Prostate gland (tissue), 2 donors: ENCODE results near the gene SGCG. TPM values are rescaled to one million over a fixed set of nuclear protein-coding genes. Genes with fewer than 3 reads are reported as not detected.

ENCODE experiments used
- DNase-seq: peaks from one replicate; pipeline ENCODE4 v3.0.0-alpha.2; 2019; ENCODE audit warnings: low spot score
- H3K27ac ChIP-seq, 2 donors: fragments of 200-600 bp; sonication (generic); 2 replicates each; pipeline ENCODE4 v1.5.1; 2017 to 2019
- H3K27me3 ChIP-seq: fragments of 200-600 bp; sonication (generic); replicated peaks from 2 replicates; pipeline ENCODE4 v1.5.1; 2019; ENCODE audit not compliant: insufficient read depth
- H3K36me3 ChIP-seq, 2 donors: fragments of 200-600 bp; sonication (generic); 1 replicate in 1 of 2; 2 replicates in 1 of 2; pipeline versions ENCODE4 v1.5.1 to v1.8.1; 2017 to 2019
- H3K4me1 ChIP-seq: fragments of 200-600 bp; sonication (generic); replicated peaks from 2 replicates; pipeline ENCODE4 v1.5.1; 2019
- H3K4me3 ChIP-seq, 2 donors: fragments of 200-600 bp; sonication (generic); 2 replicates each; pipeline ENCODE4 v1.5.1; 2017 to 2019
- H3K9me3 ChIP-seq: fragments of 200-600 bp; sonication (generic); 2 replicates; pipeline ENCODE4 v1.5.1; 2017
- POLR2A ChIP-seq: fragments of 450-650 bp; IDR thresholded peaks from one replicate; pipeline ENCODE4 v1.6.1; 2016; ENCODE audit warnings: antibody characterized with exemption, mild to moderate bottlenecking
- POLR2AphosphoS5 ChIP-seq: sonication (generic); formaldehyde crosslinking; IDR thresholded peaks from one replicate; pipeline ENCODE4 v1.6.1; 2017; ENCODE audit warnings: antibody characterized with exemption
- WGBS: methylation state at CpG from one replicate; pipeline ENCODE4 v1.1.5; 2018; 5-methylcytosine and 5-hydroxymethylcytosine counted together
- intact Hi-C: fragments of 100-400 bp; cut with DNase I; formaldehyde crosslinking; loops from one replicate; pipeline ENCODE4 v1.14.2; 2022
- total RNA-seq, 2 donors: library from RNA; depleted of rRNA; stranded (reverse); fragments of >200 nt; gene quantifications; one replicate each; pipeline ENCODE4 v1.1.0, GENCODE V29; 2016
- TF ChIP-seq, protein P1 (sequence below), 4 experiments: fragments of 200-600 bp in 2 of 4; fragments of 450-650 bp in 2 of 4; sonication (generic) in 2 of 4; IDR thresholded peaks; 1 replicate in 3 of 4; 2 replicates in 1 of 4; pipeline ENCODE4 v1.5.1; 2016 to 2019; ENCODE audit warnings: antibody characterized with exemption in 4 of 4, mild to moderate bottlenecking in 2 of 4, moderate library complexity in 2 of 4

The SGCG gene
- total RNA-seq, 2 donors from 2014 or later = 1.3 to 1.9 TPM

DNA sequence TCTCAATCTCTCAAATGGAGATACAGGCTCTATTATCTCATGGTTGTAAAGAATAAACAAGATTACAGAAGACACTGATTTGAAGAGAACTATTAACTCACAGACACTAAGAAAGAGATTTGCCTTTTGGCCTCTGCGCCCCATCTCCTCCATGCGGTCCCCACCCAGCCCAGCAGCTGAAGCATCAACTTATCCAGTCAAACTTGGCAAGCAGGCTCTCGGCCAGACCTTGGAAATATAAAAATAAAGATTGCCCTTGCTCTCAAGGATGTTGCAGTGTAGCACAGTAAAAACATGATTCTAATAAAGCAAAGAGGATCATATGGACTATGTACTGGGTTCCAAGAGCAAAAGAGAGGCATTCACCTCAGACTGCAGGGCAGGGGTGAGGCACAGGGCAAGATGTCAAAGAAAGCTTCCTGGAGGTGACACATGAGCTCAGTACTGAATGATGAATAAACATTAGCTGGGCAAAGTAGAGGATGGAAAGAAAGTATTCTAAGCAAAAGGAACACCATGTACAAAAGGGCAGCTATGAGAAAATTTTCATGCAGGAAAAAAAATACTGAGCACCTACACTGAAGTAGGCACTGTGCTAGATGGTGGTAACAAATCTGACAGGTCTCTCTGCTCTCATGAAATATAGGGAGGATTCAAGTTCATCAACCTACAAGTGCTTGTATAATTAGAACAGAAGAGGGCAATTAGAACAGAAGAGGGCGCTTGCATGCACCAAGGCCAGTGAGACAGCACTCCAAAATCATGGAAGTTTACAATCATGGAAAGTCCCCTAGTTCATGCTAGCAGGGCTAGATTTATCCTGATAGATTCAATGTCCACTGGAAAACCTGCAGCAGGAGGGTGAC, 167.7 kb downstream of the SGCG start:
- no peaks in the 10 kb centered on the region for H3K4me1 ChIP-seq
- intact Hi-C loops = no loop called here
- H3K27ac ChIP-seq = no peak overlapping the region
- 88% methylated on average over 4 of the region's 4 CpGs for WGBS
- no peaks in the 10 kb centered on the region for H3K9me3 ChIP-seq
- no peak overlapping the region for H3K4me3 ChIP-seq
- TF ChIP-seq, protein P1, sequence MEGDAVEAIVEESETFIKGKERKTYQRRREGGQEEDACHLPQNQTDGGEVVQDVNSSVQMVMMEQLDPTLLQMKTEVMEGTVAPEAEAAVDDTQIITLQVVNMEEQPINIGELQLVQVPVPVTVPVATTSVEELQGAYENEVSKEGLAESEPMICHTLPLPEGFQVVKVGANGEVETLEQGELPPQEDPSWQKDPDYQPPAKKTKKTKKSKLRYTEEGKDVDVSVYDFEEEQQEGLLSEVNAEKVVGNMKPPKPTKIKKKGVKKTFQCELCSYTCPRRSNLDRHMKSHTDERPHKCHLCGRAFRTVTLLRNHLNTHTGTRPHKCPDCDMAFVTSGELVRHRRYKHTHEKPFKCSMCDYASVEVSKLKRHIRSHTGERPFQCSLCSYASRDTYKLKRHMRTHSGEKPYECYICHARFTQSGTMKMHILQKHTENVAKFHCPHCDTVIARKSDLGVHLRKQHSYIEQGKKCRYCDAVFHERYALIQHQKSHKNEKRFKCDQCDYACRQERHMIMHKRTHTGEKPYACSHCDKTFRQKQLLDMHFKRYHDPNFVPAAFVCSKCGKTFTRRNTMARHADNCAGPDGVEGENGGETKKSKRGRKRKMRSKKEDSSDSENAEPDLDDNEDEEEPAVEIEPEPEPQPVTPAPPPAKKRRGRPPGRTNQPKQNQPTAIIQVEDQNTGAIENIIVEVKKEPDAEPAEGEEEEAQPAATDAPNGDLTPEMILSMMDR (IDR thresholded peaks at IDR 0.05) = no peak
- TF ChIP-seq POLR2AphosphoS5 = peak; percentile 5
- H3K36me3 ChIP-seq = no peaks in the 10 kb centered on the region
- DNase-seq = no peak
- no peaks in the 10 kb centered on the region for H3K27me3 ChIP-seq

DNA sequence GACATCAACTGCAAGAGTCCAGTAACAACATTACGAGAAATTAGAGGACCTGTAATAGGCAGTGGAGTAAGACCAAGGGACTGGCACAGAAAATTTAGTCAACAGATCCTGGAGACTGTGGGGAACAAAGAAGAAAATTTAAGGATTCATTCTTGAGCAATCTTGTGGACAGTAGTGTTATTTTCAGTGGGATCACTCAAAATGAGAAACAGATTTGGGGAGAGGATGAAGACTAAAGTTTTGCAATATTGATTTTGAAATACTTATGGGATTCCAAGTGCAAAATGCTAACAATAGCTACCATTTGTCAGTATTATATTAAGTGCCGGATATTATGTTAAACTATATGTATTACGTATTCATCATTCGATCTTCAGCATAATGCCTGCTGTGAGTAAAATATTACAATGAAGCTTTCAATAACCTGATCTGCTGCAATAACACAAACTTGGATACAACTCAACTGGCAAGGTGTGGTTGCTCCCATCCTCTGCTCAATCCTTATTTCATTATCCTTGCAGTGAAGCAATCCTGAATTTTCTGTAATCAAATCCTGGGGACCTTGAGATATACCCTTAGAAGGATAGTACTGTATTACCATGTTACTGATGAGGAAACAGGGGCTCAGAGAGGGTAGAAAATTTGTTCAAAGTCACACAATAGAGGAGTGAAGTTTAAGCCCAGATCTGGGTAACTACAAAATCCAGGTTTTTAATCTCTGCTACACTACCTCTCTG, 168.6 kb downstream of the SGCG start:
- Histone ChIP-seq H3K36me3 (no peaks in the 10 kb centered on the region), H3K27ac (no peak overlapping the region), H3K9me3 (no peaks in the 10 kb centered on the region), H3K4me3 (no peak overlapping the region), H3K27me3 (no peaks in the 10 kb centered on the region), H3K4me1 (no peaks in the 10 kb centered on the region)
- WGBS = 97% methylated on average over 4 of the region's 4 CpGs
- intact Hi-C loops = no loop called here
- DNase-seq = no peak
- TF ChIP-seq POLR2A (no peak), POLR2AphosphoS5 (no peak)
- TF ChIP-seq, protein P1 (IDR thresholded peaks at IDR 0.05) = no peak

DNA sequence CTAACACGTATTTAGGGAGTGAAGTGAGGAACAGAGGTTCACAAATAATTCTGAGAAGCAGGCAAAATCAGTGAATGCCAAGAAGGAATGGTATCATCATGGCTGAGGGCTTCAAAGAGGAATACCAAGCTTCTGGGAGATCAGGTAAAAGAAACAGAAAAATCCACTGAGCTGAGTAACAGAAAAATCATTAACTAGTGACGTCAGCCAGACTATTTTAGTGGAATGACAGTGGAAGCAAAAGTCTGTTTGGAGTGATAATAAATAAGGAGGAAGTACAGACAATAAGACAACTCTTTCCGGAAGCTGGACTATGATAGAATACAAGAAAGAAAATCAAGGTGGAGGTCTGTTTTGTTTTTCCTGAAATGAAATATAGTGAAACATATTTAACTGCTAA, 169.2 kb downstream of the SGCG start:
- no peaks in the 10 kb centered on the region for H3K27me3 ChIP-seq
- H3K4me1 ChIP-seq = no peaks in the 10 kb centered on the region
- H3K4me3 ChIP-seq = no peak overlapping the region
- DNase-seq = no peak
- TF ChIP-seq, protein P1 (IDR thresholded peaks at IDR 0.05) = no peak
- no peak for TF ChIP-seq POLR2AphosphoS5
- TF ChIP-seq POLR2A = no peak
- H3K36me3 ChIP-seq = no peaks in the 10 kb centered on the region
- H3K9me3 ChIP-seq = no peaks in the 10 kb centered on the region
- H3K27ac ChIP-seq = no peak overlapping the region
- 69% methylated on average over 3 of the region's 3 CpGs for WGBS
- intact Hi-C loops = no loop called here

GRCh38 chr13:23352161-23352560, 171.4 kb downstream of the SGCG start:
- TF ChIP-seq, protein P1 (IDR thresholded peaks at IDR 0.05) = no peak
- Histone ChIP-seq H3K4me1 (no peaks in the 10 kb centered on the region), H3K4me3 (no peak overlapping the region), H3K27ac (no peak overlapping the region), H3K9me3 (no peaks in the 10 kb centered on the region), H3K36me3 (no peaks in the 10 kb centered on the region), H3K27me3 (no peaks in the 10 kb centered on the region)
- whole genome bisulfite sequencing = 55% methylated on average over 4 of the region's 4 CpGs
- intact Hi-C loops = no loop called here
- DNase-seq = no peak
